Measurements from ENCODE around the gene PSKH1.

- TF ChIP-seq CTCF (IDR thresholded peaks at IDR 0.05) (no peak), POLR2AphosphoS5 (IDR thresholded peaks at IDR 0.05) (no peak), POLR2A (IDR thresholded peaks at IDR 0.05) (no peak)
These were observed 14.8 kb upstream of the PSKH1 start for GRCh38 chr16:67878232-67878631.
